Retinal pigment epithelial cell (primary cell): ENCODE measurements around the gene IFT88.
A peak's percentile ranks its signal among the peaks of the same experiment; 100 is the strongest.

Experiments used
- DNase-seq: peaks from one replicate; pipeline ENCODE4 v3.0.0-alpha.2; 2010; ENCODE audit warnings: low read depth
- H3K4me3 ChIP-seq: 2 replicates; pipeline ENCODE4 v1.5.1; 2011; ENCODE audit warnings: mild to moderate bottlenecking, low read length, control low read depth, moderate library complexity
- CTCF ChIP-seq: conservative IDR thresholded peaks from 2 replicates; pipeline ENCODE4 v1.5.1; 2011; ENCODE audit warnings: low read depth, low read length, control low read depth, inconsistent platforms

IFT88 gene

GRCh38 chr13:20685092-20685491 lies 118.1 kb downstream of the IFT88 start:
- no peak for DNase-seq
- TF ChIP-seq CTCF: no peak
- no peak overlapping the region for H3K4me3 ChIP-seq

- TF ChIP-seq CTCF: no peak
- no peak for DNase-seq
These were observed 119.2 kb downstream of the IFT88 start for GRCh38 chr13:20686167-20686566.

GRCh38 chr13:20686863-20687579 lies 120.1 kb downstream of the IFT88 start:
- no peak overlapping the region for H3K4me3 ChIP-seq
- no peak for DNase-seq
- no peak for TF ChIP-seq CTCF

More at GRCh38 chr13:20686167-20686566, 119.2 kb downstream of the IFT88 start:
- H3K4me3 ChIP-seq: no peak overlapping the region

- no peak for DNase-seq
- no peak for TF ChIP-seq CTCF
- no peak overlapping the region for H3K4me3 ChIP-seq
These were observed 122.3 kb downstream of the IFT88 start for GRCh38 chr13:20689291-20689690.

- DNase-seq: peak; percentile 16
- no peak for TF ChIP-seq CTCF
- no peak overlapping the region for H3K4me3 ChIP-seq
These were observed 124.7 kb downstream of the IFT88 start for GRCh38 chr13:20691616-20692015.

GRCh38 chr13:20696073-20696472 lies 129.1 kb downstream of the IFT88 start:
- DNase-seq: no peak
- no peak overlapping the region for H3K4me3 ChIP-seq
- no peak for TF ChIP-seq CTCF

GRCh38 chr13:20699715-20700114 lies 132.8 kb downstream of the IFT88 start:
- no peak for DNase-seq
- no peak for TF ChIP-seq CTCF
- H3K4me3 ChIP-seq: no peak overlapping the region
